ENCODE data around the gene KRTAP13-4. TPM values are rescaled to one million over a fixed set of nuclear protein-coding genes. Genes with fewer than 3 reads are reported as not detected.

KRTAP13-4 gene
- total RNA-seq, 1 experiment from 2014 or later = not detected

- Histone ChIP-seq H3K27ac (no peak overlapping the region), H3K36me3 (no peaks in the 10 kb centered on the region), H3K27me3 (no peaks in the 10 kb centered on the region), H3K4me3 (no peak overlapping the region), H3K4me1 (no peaks in the 10 kb centered on the region), H3K9me3 (replicated peaks) (no peaks in the 10 kb centered on the region)
- DNase-seq = peak in 1 of 2 experiments; percentile 41
Observed at GRCh38 chr21:30463713-30464112, 33.7 kb downstream of the KRTAP13-4 start.

GRCh38 chr21:30468900-30469714 lies 39.1 kb downstream of the KRTAP13-4 start:
- H3K9me3 ChIP-seq (replicated peaks) = no peaks in the 10 kb centered on the region
- no peaks in the 10 kb centered on the region for H3K36me3 ChIP-seq
- no peak overlapping the region for H3K27ac ChIP-seq
- H3K4me1 ChIP-seq = no peaks in the 10 kb centered on the region
- peaks cover 3% of the 10 kb centered on the region; the same call in 1 of the 2 replicates for H3K27me3 ChIP-seq
- DNase-seq = no peak
- no peak overlapping the region for H3K4me3 ChIP-seq

DNA sequence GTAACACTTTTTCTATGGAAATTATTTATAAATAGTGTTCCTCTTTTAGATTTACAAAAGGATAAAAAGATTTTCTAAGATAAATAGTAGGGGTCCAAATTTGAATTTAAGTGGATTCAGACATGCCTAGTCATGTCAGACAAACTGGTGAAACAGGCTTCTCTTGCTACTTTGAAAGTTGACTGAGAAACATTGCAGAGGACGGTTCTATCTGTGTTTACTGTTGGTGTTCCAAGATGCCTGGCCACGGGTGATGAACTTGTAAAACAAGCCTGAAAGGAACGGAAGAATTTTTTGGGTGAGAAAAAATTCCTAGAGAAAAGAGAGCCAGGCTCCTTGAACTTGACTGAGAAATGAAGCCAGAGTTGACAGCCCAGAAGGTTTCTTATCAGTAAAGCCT lies 48.0 kb downstream of the KRTAP13-4 start:
- Histone ChIP-seq H3K27me3 (no peaks in the 10 kb centered on the region; the same call in 1 of the 2 replicates), H3K27ac (no peak overlapping the region), H3K4me1 (no peaks in the 10 kb centered on the region), H3K4me3 (no peak overlapping the region), H3K9me3 (replicated peaks) (no peaks in the 10 kb centered on the region), H3K36me3 (no peaks in the 10 kb centered on the region)
- no peak for DNase-seq

GRCh38 chr21:30479259-30479658 lies 49.2 kb downstream of the KRTAP13-4 start:
- no peaks in the 10 kb centered on the region for H3K9me3 ChIP-seq (replicated peaks)
- no peaks in the 10 kb centered on the region for H3K4me1 ChIP-seq
- H3K27me3 ChIP-seq = no peaks in the 10 kb centered on the region; the same call in 1 of the 2 replicates
- no peak overlapping the region for H3K27ac ChIP-seq
- no peak for DNase-seq
- no peak overlapping the region for H3K4me3 ChIP-seq
- no peaks in the 10 kb centered on the region for H3K36me3 ChIP-seq

- Histone ChIP-seq H3K4me3 (no peak within 1 kb of the TSS), H3K27ac (no peak within 1 kb of the TSS), H3K4me1 (no peaks in the 10 kb centered on the region), H3K27me3 (no peaks in the 10 kb centered on the region; the same call in 1 of the 2 replicates), H3K9me3 (replicated peaks) (no peaks in the 10 kb centered on the region), H3K36me3 (no peaks in the 10 kb centered on the region)
- DNase-seq = no peak
Observed at GRCh38 chr21:30480145-30480544, 50.1 kb downstream of the KRTAP13-4 start, which contains the start of gene KRTAP19-1. TSS of gene KRTAP19-1 (minus strand) at chr21:30480367. CDS start at chr21:30480317, 50 bp downstream.

Other genes with a start within 250 kb of the KRTAP13-4 start
- gene CLDN8, start 214.1 kb upstream of the KRTAP13-4 start, total RNA-seq (2014; rRNA removed; shearing (Covaris generic)) = not detected in 2 replicates
- not detected in 2 replicates for gene KRTAP24-1, start 147.3 kb upstream of the KRTAP13-4 start, total RNA-seq (2014; rRNA removed; shearing (Covaris generic))
- not detected in 2 replicates for gene KRTAP25-1, start 140.7 kb upstream of the KRTAP13-4 start, total RNA-seq (2014; rRNA removed; shearing (Covaris generic))
- gene KRTAP26-1, start 109.9 kb upstream of the KRTAP13-4 start, total RNA-seq (2014; rRNA removed; shearing (Covaris generic)) = not detected in 2 replicates
- gene KRTAP27-1, start 92.5 kb upstream of the KRTAP13-4 start, total RNA-seq (2014; rRNA removed; shearing (Covaris generic)) = not detected in 2 replicates
- gene KRTAP23-1, start 81.6 kb upstream of the KRTAP13-4 start, total RNA-seq (2014; rRNA removed; shearing (Covaris generic)) = not detected in 2 replicates
- gene KRTAP13-2, start 57.9 kb upstream of the KRTAP13-4 start, total RNA-seq (2014; rRNA removed; shearing (Covaris generic)) = not detected in 2 replicates
- gene KRTAP13-1, start 34.2 kb upstream of the KRTAP13-4 start, total RNA-seq (2014; rRNA removed; shearing (Covaris generic)) = not detected in 2 replicates
- gene KRTAP13-3, start 4.3 kb upstream of the KRTAP13-4 start, total RNA-seq (2014; rRNA removed; shearing (Covaris generic)) = not detected in 2 replicates
- not detected in 2 replicates for gene KRTAP15-1, start 10.1 kb downstream of the KRTAP13-4 start, total RNA-seq (2014; rRNA removed; shearing (Covaris generic))
- gene KRTAP19-1, start 50.1 kb downstream of the KRTAP13-4 start, total RNA-seq (2014; rRNA removed; shearing (Covaris generic)) = not detected in 2 replicates
- gene KRTAP19-2, start 57.2 kb downstream of the KRTAP13-4 start, total RNA-seq (2014; rRNA removed; shearing (Covaris generic)) = not detected in 2 replicates
- not detected in 2 replicates for gene KRTAP19-3, start 61.8 kb downstream of the KRTAP13-4 start, total RNA-seq (2014; rRNA removed; shearing (Covaris generic))
- gene KRTAP19-4, start 66.9 kb downstream of the KRTAP13-4 start, total RNA-seq (2014; rRNA removed; shearing (Covaris generic)) = not detected in 2 replicates
- gene KRTAP19-5, start 71.9 kb downstream of the KRTAP13-4 start, total RNA-seq (2014; rRNA removed; shearing (Covaris generic)) = not detected in 2 replicates
- not detected in 2 replicates for gene KRTAP19-6, start 111.6 kb downstream of the KRTAP13-4 start, total RNA-seq (2014; rRNA removed; shearing (Covaris generic))
- not detected in 2 replicates for gene KRTAP19-7, start 131.1 kb downstream of the KRTAP13-4 start, total RNA-seq (2014; rRNA removed; shearing (Covaris generic))
- gene KRTAP22-2, start 160.2 kb downstream of the KRTAP13-4 start, total RNA-seq (2014; rRNA removed; shearing (Covaris generic)) = not detected in 2 replicates
- gene KRTAP6-3, start 162.2 kb downstream of the KRTAP13-4 start, total RNA-seq (2014; rRNA removed; shearing (Covaris generic)) = not detected in 2 replicates
- not detected in 2 replicates for gene KRTAP6-2, start 168.7 kb downstream of the KRTAP13-4 start, total RNA-seq (2014; rRNA removed; shearing (Covaris generic))
- not detected in 2 replicates for gene KRTAP22-1, start 170.9 kb downstream of the KRTAP13-4 start, total RNA-seq (2014; rRNA removed; shearing (Covaris generic))
- gene KRTAP6-1, start 183.7 kb downstream of the KRTAP13-4 start, total RNA-seq (2014; rRNA removed; shearing (Covaris generic)) = not detected in 2 replicates
- not detected in 2 replicates for gene KRTAP20-1, start 186.2 kb downstream of the KRTAP13-4 start, total RNA-seq (2014; rRNA removed; shearing (Covaris generic))
- gene KRTAP20-4, start 190.4 kb downstream of the KRTAP13-4 start, total RNA-seq (2014; rRNA removed; shearing (Covaris generic)) = not detected in 2 replicates
- not detected in 2 replicates for gene KRTAP20-2, start 205.0 kb downstream of the KRTAP13-4 start, total RNA-seq (2014; rRNA removed; shearing (Covaris generic))
- gene KRTAP20-3, start 212.6 kb downstream of the KRTAP13-4 start, total RNA-seq (2014; rRNA removed; shearing (Covaris generic)) = not detected in 2 replicates

Measured in SJCRH30 (cell line).